Panc1 (cell line): ENCODE data around the gene SEMA4D.

Experiments
- CTCF ChIP-seq: fragments of 450-650 bp; IDR thresholded peaks from 2 replicates; pipeline ENCODE4 v1.5.1; 2017; ENCODE audit warnings: mild to moderate bottlenecking
- POLR2AphosphoS5 ChIP-seq: IDR thresholded peaks from 2 replicates; pipeline ENCODE4 v1.6.1; 2012; ENCODE audit warnings: mild to moderate bottlenecking, low read depth, low read length, moderate library complexity

GRCh38 chr9:89436326-89436725 is 61.6 kb downstream of the SEMA4D start:
- TF ChIP-seq CTCF (no peak), POLR2AphosphoS5 (no peak)
